H1 (cell line): ENCODE results near the gene ZBTB11. TPM values are rescaled to one million over a fixed set of nuclear protein-coding genes. Genes with fewer than 3 reads are reported as not detected.

Experiments used
- CTCF ChIA-PET: fragments of 300-600 bp; sonication (Branson Sonifier 250); formaldehyde crosslinking; loops from one replicate; lab custom pipeline; 2021; ENCODE audit not compliant: partially characterized antibody; lab: Charles Lee
- POLR2A ChIA-PET: fragments of 300-600 bp; sonication (Branson Sonifier 250); formaldehyde crosslinking; loops from one replicate; lab custom pipeline; 2021; ENCODE audit warnings: inconsistent platforms; ENCODE audit not compliant: partially characterized antibody; lab: Charles Lee
- DNase-seq, 2 experiments: peaks; one replicate each; pipeline versions ENCODE4 v3.0.0 to v3.0.0-alpha.2; 2010 to 2022; ENCODE audit warnings: low spot score in 2 of 2, low read depth in 1 of 2, mixed read lengths in 1 of 2
- FAIRE-seq: peaks from 2 replicates; lab custom pipeline; 2011; peaks lifted over from hg19 to GRCh38; lab: Jason Lieb, UNC
- H2AFZ ChIP-seq: 2 replicates; pipeline ENCODE4 v1.8.1; 2012; ENCODE audit warnings: low read length, inconsistent platforms
- H2AK5ac ChIP-seq: 2 replicates; pipeline ENCODE4 v1.6.1; 2013; ENCODE audit warnings: low read depth, low read length
- H2BK120ac ChIP-seq: replicated peaks from 2 replicates; pipeline ENCODE3; 2013; ENCODE audit warnings: low read depth, low read length, inconsistent platforms
- H2BK12ac ChIP-seq: 2 replicates; pipeline ENCODE4 v1.6.1; 2013; ENCODE audit warnings: low read depth, low read length
- H2BK15ac ChIP-seq: 2 replicates; pipeline ENCODE4 v1.6.1; 2013; ENCODE audit warnings: low read length
- H2BK20ac ChIP-seq: 2 replicates; pipeline ENCODE4 v1.6.1; 2013; ENCODE audit warnings: low read length
- H2BK5ac ChIP-seq: 2 replicates; pipeline ENCODE4 v1.6.1; 2013; ENCODE audit warnings: low read depth, low read length
- H3K14ac ChIP-seq: 2 replicates; pipeline ENCODE4 v1.6.1; 2013; ENCODE audit warnings: inconsistent platforms; ENCODE audit not compliant: insufficient read length
- H3K18ac ChIP-seq: 2 replicates; pipeline ENCODE4 v1.6.1; 2013; ENCODE audit warnings: low read length; ENCODE audit errors: extremely low read depth
- H3K23ac ChIP-seq: 2 replicates; pipeline ENCODE4 v1.6.1; 2013; ENCODE audit warnings: inconsistent platforms; ENCODE audit not compliant: insufficient read length
- H3K23me2 ChIP-seq: 2 replicates; pipeline ENCODE4 v1.6.1; 2013; ENCODE audit warnings: low read depth, low read length
- H3K27ac ChIP-seq: 2 replicates; pipeline ENCODE4 v1.6.1; 2011; ENCODE audit warnings: low read depth, low read length, inconsistent platforms
- H3K27me3 ChIP-seq, 4 experiments: replicated peaks in 1 of 4; 1 replicate in 1 of 4; 2 replicates in 3 of 4; pipeline versions ENCODE4 v1.6.1 to v1.8.1; 2011 to 2013; ENCODE audit warnings: low read length in 3 of 4, mild to moderate bottlenecking in 3 of 4, inconsistent platforms in 2 of 4, mixed read lengths in 2 of 4, moderate library complexity in 1 of 4; ENCODE audit not compliant: control insufficient read depth in 3 of 4, insufficient read depth in 3 of 4; ENCODE audit errors: extremely low read depth in 1 of 4
- H3K36me3 ChIP-seq, 4 experiments: 2 replicates each; pipeline versions ENCODE4 v1.6.1 to v1.8.1; 2011 to 2013; ENCODE audit warnings: mild to moderate bottlenecking in 4 of 4, low read length in 3 of 4, moderate library complexity in 2 of 4, control low read depth in 1 of 4, inconsistent platforms in 1 of 4; ENCODE audit not compliant: insufficient read depth in 4 of 4, control insufficient read depth in 2 of 4
- H3K4ac ChIP-seq: replicated peaks from 2 replicates; pipeline ENCODE3; 2013; ENCODE audit warnings: low read length, low read depth, mixed read lengths, inconsistent platforms; ENCODE audit not compliant: insufficient read length
- H3K4me1 ChIP-seq, 4 experiments: replicated peaks in 1 of 4; 1 replicate in 1 of 4; 2 replicates in 3 of 4; pipeline versions ENCODE4 v1.6.1 to v1.8.1; 2011 to 2013; ENCODE audit warnings: low read length in 3 of 4, inconsistent platforms in 2 of 4, mixed read lengths in 1 of 4; ENCODE audit not compliant: insufficient read depth in 4 of 4, control insufficient read depth in 3 of 4
- H3K4me2 ChIP-seq, 2 experiments: 2 replicates each; pipeline versions ENCODE4 v1.6.1 to v1.8.1; 2011 to 2013; ENCODE audit warnings: low read depth in 2 of 2, low read length in 2 of 2, control low read depth in 1 of 2, inconsistent platforms in 1 of 2, mild to moderate bottlenecking in 1 of 2; ENCODE audit not compliant: insufficient read depth in 1 of 2
- H3K4me3 ChIP-seq, 4 experiments: fragments of 200-600, 300-600 bp in 1 of 4; sonication (generic), shearing (Covaris generic), sonication (Bioruptor Twin) in 1 of 4; 2 replicates each; pipeline versions ENCODE4 v1.5.1 to v1.8.1; 2011 to 2016; ENCODE audit warnings: low read length in 4 of 4, low read depth in 3 of 4, control low read depth in 2 of 4, inconsistent platforms in 2 of 4, mild to moderate bottlenecking in 2 of 4, mixed read lengths in 1 of 4, moderate library complexity in 1 of 4; ENCODE audit not compliant: insufficient read depth in 2 of 4; ENCODE audit errors: extremely low read depth in 1 of 4
- H3K56ac ChIP-seq: replicated peaks from 2 replicates; pipeline ENCODE3; 2013; ENCODE audit warnings: low read depth, mild to moderate bottlenecking, mixed read lengths, low read length, inconsistent platforms; ENCODE audit not compliant: insufficient read length
- H3K79me1 ChIP-seq: 2 replicates; pipeline ENCODE4 v1.6.1; 2013; ENCODE audit warnings: low read depth, low read length, control low read depth
- H3K79me2 ChIP-seq, 2 experiments: 2 replicates each; pipeline versions ENCODE4 v1.6.1 to v1.8.1; 2012 to 2013; ENCODE audit warnings: low read length in 2 of 2, mild to moderate bottlenecking in 2 of 2, inconsistent platforms in 1 of 2; ENCODE audit not compliant: insufficient read depth in 2 of 2, control insufficient read depth in 1 of 2
- H3K9ac ChIP-seq, 4 experiments: replicated peaks in 1 of 4; 1 replicate in 1 of 4; 2 replicates in 3 of 4; pipeline versions ENCODE4 v1.6.1 to v1.8.1; 2011 to 2013; ENCODE audit warnings: low read depth in 3 of 4, low read length in 3 of 4, control low read depth in 2 of 4, mild to moderate bottlenecking in 2 of 4, moderate library complexity in 2 of 4, inconsistent platforms in 1 of 4; ENCODE audit errors: extremely low read depth in 1 of 4
- H3K9me3 ChIP-seq, 2 experiments: 2 replicates each; pipeline versions ENCODE4 v1.6.1 to v1.8.1; 2012 to 2013; ENCODE audit warnings: mild to moderate bottlenecking in 2 of 2, moderate library complexity in 2 of 2, control low read depth in 1 of 2, inconsistent platforms in 1 of 2, low read depth in 1 of 2, low read length in 1 of 2, mixed read lengths in 1 of 2; ENCODE audit not compliant: insufficient read depth in 2 of 2
- H4K20me1 ChIP-seq, 2 experiments: replicated peaks in 1 of 2; 2 replicates each; pipeline versions ENCODE3 to v1.8.1; 2011 to 2013; ENCODE audit warnings: inconsistent platforms in 2 of 2, low read length in 2 of 2, mild to moderate bottlenecking in 1 of 2; ENCODE audit not compliant: insufficient read depth in 2 of 2, control insufficient read depth in 1 of 2
- H4K5ac ChIP-seq: 2 replicates; pipeline ENCODE4 v1.6.1; 2013; ENCODE audit warnings: low read length, low read depth, mixed read lengths, inconsistent platforms; ENCODE audit not compliant: insufficient read length
- H4K8ac ChIP-seq: 2 replicates; pipeline ENCODE4 v1.8.0; 2013; ENCODE audit warnings: mild to moderate bottlenecking, moderate library complexity, low read length, inconsistent platforms; ENCODE audit not compliant: insufficient read depth; ENCODE audit errors: extremely low read depth
- H4K91ac ChIP-seq: replicated peaks from 2 replicates; pipeline ENCODE3; 2013; ENCODE audit warnings: low read length, mixed read lengths, inconsistent platforms; ENCODE audit not compliant: insufficient read length
- CTBP2 ChIP-seq: IDR thresholded peaks from 2 replicates; pipeline ENCODE4 v1.7.0; 2011; ENCODE audit warnings: borderline replicate concordance, mild to moderate bottlenecking, moderate library complexity, mixed read lengths, low read length; ENCODE audit not compliant: insufficient read depth, insufficient read length
- EGR1 ChIP-seq: IDR thresholded peaks from 2 replicates; pipeline ENCODE4 v1.6.1; 2011; ENCODE audit warnings: low read depth, low read length, borderline replicate concordance
- WGBS, 2 experiments: shearing (Covaris generic) in 1 of 2; methylation state at CpG; one replicate each; pipeline versions ENCODE4 v1.1.6 to v1.1.7; 2013 to 2015; ENCODE audit warnings: low lambda C conversion rate in 2 of 2, mixed read lengths in 2 of 2, inconsistent platforms in 1 of 2, low coverage in 1 of 2, missing lambda C conversion rate in 1 of 2; ENCODE audit not compliant: insufficient replicate concordance in 2 of 2, insufficient coverage in 1 of 2, insufficient read length in 1 of 2; ENCODE audit errors: extremely low coverage in 1 of 2, missing lambda C conversion rate in 1 of 2; 5-methylcytosine and 5-hydroxymethylcytosine counted together
- polyA plus RNA-seq, 7 experiments: library from polyadenylated mRNA; depleted of rRNA in 3 of 7; stranded (reverse) in 5 of 7; unstranded in 2 of 7; fragments of >200 nt in 5 of 7; fragments of 200-250 nt in 2 of 7; gene quantifications; 1 replicate in 5 of 7; 2 replicates in 1 of 7; 4 replicates in 1 of 7; pipeline versions ENCODE4 v1.2.1 to v1.2.3, GENCODE V29; 2011 to 2013; ENCODE audit warnings: missing spikeins in 2 of 7, mixed read lengths in 2 of 7
- total RNA-seq: library from RNA; stranded (reverse); fragmentation: NEBNext Ultra II Directional; extraction: Animal tissue kit (Norgen Biotek cat#: 25700); gene quantifications from 2 replicates; pipeline ENCODE4 v1.2.1, GENCODE V29; 2021

ZBTB11 gene
- total and polyA plus RNA-seq, 2 of the 8 experiments (the other 6 are each of a cell fraction or from before 2014, with no cell fraction given) = 3.0 to 14.0 TPM

DNA sequence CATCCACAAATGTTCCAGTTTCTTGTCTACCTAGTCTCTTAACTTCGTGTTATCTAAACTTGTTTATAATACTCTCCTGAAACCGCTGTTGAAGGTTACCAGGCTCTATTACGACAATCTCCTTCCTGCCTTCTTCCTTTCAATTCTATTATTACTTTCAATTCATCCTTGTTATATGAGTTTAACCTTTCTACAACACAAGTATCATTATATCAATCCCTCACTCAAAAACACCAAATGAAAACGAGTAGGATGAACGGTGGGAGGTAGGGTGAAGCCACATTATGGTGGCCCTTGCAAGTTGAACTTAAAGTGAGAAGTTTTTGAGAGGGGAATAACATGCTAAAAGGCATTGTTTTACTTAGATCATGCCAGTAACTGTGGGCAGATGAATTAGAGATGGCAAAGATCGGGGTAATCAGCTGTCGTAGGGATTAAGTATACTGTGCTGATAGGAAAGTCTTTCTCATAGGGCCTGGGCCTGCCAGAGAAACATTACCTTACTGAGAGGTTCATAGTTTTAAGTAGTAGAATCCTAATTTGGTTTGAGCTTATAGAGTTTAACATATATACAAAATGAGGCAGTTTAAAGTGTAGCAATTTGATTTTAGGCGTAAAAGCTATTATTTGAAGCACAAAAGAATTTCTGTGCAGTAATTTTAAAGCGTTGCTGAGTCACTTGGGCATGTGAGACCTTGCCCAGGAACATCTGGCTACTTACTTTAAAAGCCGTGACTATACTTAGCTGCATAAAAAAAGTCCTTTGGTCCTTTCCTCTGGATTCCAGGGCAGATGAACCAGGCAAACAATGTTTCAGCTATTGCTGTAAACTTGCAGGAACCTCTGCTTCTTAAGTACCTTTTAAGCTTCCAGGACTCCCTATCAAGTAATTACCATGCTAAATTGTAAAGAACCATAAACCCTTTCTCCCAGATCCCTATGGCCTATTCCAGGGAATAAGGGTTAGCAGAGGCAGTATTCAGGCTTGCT lies 44.2 kb upstream of the ZBTB11 start:
- Histone ChIP-seq H3K9ac (no peak overlapping the region), H3K4me2 (no peak overlapping the region), H3K9me3 (no peaks in the 10 kb centered on the region), H3K23ac (no peak overlapping the region), H3K79me2 (peaks cover 0 to 5% of the 10 kb centered on the region in 2 experiments; a peak in 1 of 4 replicates), H2BK120ac (no peak overlapping the region), H3K4me3 (no peak overlapping the region), H2BK12ac (no peak overlapping the region), H2BK5ac (no peak overlapping the region), H3K18ac (no peak overlapping the region), H3K4ac (no peak overlapping the region), H4K91ac (no peak overlapping the region), H2AFZ (peak overlapping the region; percentile 28; the same call in 1 of the 2 replicates), H3K23me2 (0 out of 2 replicates have a peak, but pooled peaks cover 3% of the 10 kb centered on the region), H2BK20ac (no peak overlapping the region), H4K8ac (no peak overlapping the region), H3K14ac (no peak overlapping the region), H4K5ac (no peak overlapping the region), H2BK15ac (no peak overlapping the region), H3K4me1 (no peaks in the 10 kb centered on the region), H3K27me3 (no peaks in the 10 kb centered on the region), H3K27ac (no peak overlapping the region), H3K36me3 (no peaks in the 10 kb centered on the region), H2AK5ac (no peak overlapping the region), H3K79me1 (peaks cover 2% of the 10 kb centered on the region; the same call in 1 of the 2 replicates), H3K56ac (no peak overlapping the region), H4K20me1 (no peaks in the 10 kb centered on the region)
- 88% methylated on average over 10 of the region's 10 CpGs; no CpG with 5 or more reads in 1 of the 2 experiments for WGBS, 2 experiments
- FAIRE-seq (no peak), DNase-seq (no peak)
- CTCF ChIA-PET = interaction anchor here (1.8 to 2.1 kb wide), 2 partner anchors 13 to 15 kb away, joined by 9 to 13 read pairs; no protein-coding TSS in a partner anchor
- POLR2A ChIA-PET = interaction anchor here (1.0 kb wide), 1 partner anchor 44 kb away, joined by 4 read pairs; the partner anchor contains the start of gene ZBTB11
- TF ChIP-seq CTBP2 = no peak
- no peak for TF ChIP-seq EGR1
